Measurements from ENCODE around the gene CEACAM6. TPM values are rescaled to one million over a fixed set of nuclear protein-coding genes. Genes with fewer than 3 reads are reported as not detected.
"Not testable (repeated sequence)": the region's sequence is repeated elsewhere in the genome, so short reads cannot be mapped to it uniquely, and the experiment has no call there.

The CEACAM6 gene
- total RNA-seq, 2 experiments from 2014 or later, result not detected

GRCh38 chr19:41744850-41745249 lies 10.5 kb upstream of the CEACAM6 start:
- POLR2A ChIA-PET, result no interaction called here
- CTCF ChIA-PET, result interaction anchor here (1.6 to 2.0 kb wide), 2 partner anchors 8 to 38 kb away, joined by 7 to 12 read pairs; no protein-coding TSS in a partner anchor

- ChIA-PET CTCF (interaction anchor here (1.0 to 2.0 kb wide), 5 partner anchors 27 to 99 kb away, joined by 3 to 12 read pairs (median 5); no protein-coding TSS in a partner anchor), POLR2A (no interaction called here)
Observed at GRCh38 chr19:41745756-41746155, 9.6 kb upstream of the CEACAM6 start.

GRCh38 chr19:41746593-41747227 lies 8.6 kb upstream of the CEACAM6 start:
- CTCF ChIA-PET, result interaction anchor here (0.6 to 2.0 kb wide), 9 partner anchors 22 to 351 kb away, joined by 3 to 12 read pairs (median 4); no protein-coding TSS in a partner anchor
- POLR2A ChIA-PET, result no interaction called here

GRCh38 chr19:41748012-41748411 lies 7.3 kb upstream of the CEACAM6 start:
- CTCF ChIA-PET, result interaction anchor here (1.3 to 2.0 kb wide), 4 partner anchors 29 to 251 kb away, joined by 4 to 8 read pairs (median 4); no protein-coding TSS in a partner anchor

GRCh38 chr19:41750248-41751134 lies 4.8 kb upstream of the CEACAM6 start:
- POLR2A ChIA-PET, result not testable (repeated sequence)
- CTCF ChIA-PET, result interaction anchor here (1.2 to 5.2 kb wide), 3 partner anchors 11 to 109 kb away, joined by 3 to 38 read pairs (median 3); no protein-coding TSS in a partner anchor

More at GRCh38 chr19:41748012-41748411, 7.3 kb upstream of the CEACAM6 start:
- POLR2A ChIA-PET, result no interaction called here

- POLR2A ChIA-PET, result interaction anchor here (0.7 kb wide), 1 partner anchor 468 kb away, joined by 7 read pairs; no protein-coding TSS in a partner anchor
- CTCF ChIA-PET, result interaction anchor here (0.5 to 5.2 kb wide), 31 partner anchors 9 to 887 kb away, joined by 3 to 38 read pairs (median 4); no protein-coding TSS in a partner anchor
Observed at GRCh38 chr19:41753159-41753558, 2.2 kb upstream of the CEACAM6 start.

GRCh38 chr19:41753936-41754529 lies 1.3 kb upstream of the CEACAM6 start:
- ChIA-PET POLR2A (interaction anchor here (0.7 kb wide), 1 partner anchor 467 kb away, joined by 7 read pairs; no protein-coding TSS in a partner anchor), CTCF (interaction anchor here (0.6 to 5.2 kb wide), 16 partner anchors 9 to 156 kb away, joined by 3 to 38 read pairs (median 5); no protein-coding TSS in a partner anchor)

GRCh38 chr19:41758846-41759245 lies 3.5 kb downstream of the CEACAM6 start:
- POLR2A ChIA-PET, result no interaction called here
- CTCF ChIA-PET, result no interaction called here

- POLR2A ChIA-PET, result interaction anchor here (0.6 kb wide), 1 partner anchor 1726 kb away, joined by 7 read pairs; no protein-coding TSS in a partner anchor
- CTCF ChIA-PET, result interaction anchor here (1.2 kb wide), 1 partner anchor 14 kb away, joined by 3 read pairs; no protein-coding TSS in a partner anchor
Observed at GRCh38 chr19:41767115-41767514, 11.8 kb downstream of the CEACAM6 start.

- CTCF ChIA-PET, result interaction anchor here (1.2 kb wide), 1 partner anchor 15 kb away, joined by 3 read pairs; no protein-coding TSS in a partner anchor
Observed at GRCh38 chr19:41768105-41768504, 12.8 kb downstream of the CEACAM6 start.

GRCh38 chr19:41769608-41770007 lies 14.3 kb downstream of the CEACAM6 start:
- POLR2A ChIA-PET, result no interaction called here
- CTCF ChIA-PET, result interaction anchor here (0.9 to 2.5 kb wide), 2 partner anchors 16 to 23 kb away, joined by 5 to 14 read pairs; no protein-coding TSS in a partner anchor

More at GRCh38 chr19:41768105-41768504, 12.8 kb downstream of the CEACAM6 start:
- POLR2A ChIA-PET, result not testable (repeated sequence)

GRCh38 chr19:41771410-41771809 lies 16.1 kb downstream of the CEACAM6 start:
- POLR2A ChIA-PET, result no interaction called here
- CTCF ChIA-PET, result interaction anchor here (1.1 to 1.9 kb wide), 3 partner anchors 12 to 88 kb away, joined by 3 to 5 read pairs (median 3); partner anchors contain the start of gene RPS19

- ChIA-PET CTCF (interaction anchor here (0.7 kb wide), 1 partner anchor 49 kb away, joined by 3 read pairs; no protein-coding TSS in a partner anchor), POLR2A (interaction anchor here (0.6 kb wide), 1 partner anchor 1297 kb away, joined by 6 read pairs; no protein-coding TSS in a partner anchor)
Observed at GRCh38 chr19:41774515-41774980, 19.2 kb downstream of the CEACAM6 start.

- ChIA-PET CTCF (interaction anchor here (0.8 to 2.6 kb wide), 3 partner anchors 8 to 29 kb away, joined by 4 to 9 read pairs (median 6); no protein-coding TSS in a partner anchor), POLR2A (no interaction called here)
Observed at GRCh38 chr19:41776700-41777099, 21.4 kb downstream of the CEACAM6 start.

- CTCF ChIA-PET, result interaction anchor here (1.0 to 5.4 kb wide), 6 partner anchors 11 to 335 kb away, joined by 3 to 38 read pairs (median 3); partner anchors contain the start of gene CEACAM6
- POLR2A ChIA-PET, result interaction anchor here (0.7 kb wide), 1 partner anchor 48 kb away, joined by 5 read pairs; no protein-coding TSS in a partner anchor
Observed at GRCh38 chr19:41783612-41784011, 28.3 kb downstream of the CEACAM6 start.

- CTCF ChIA-PET, result interaction anchor here (1.0 to 5.4 kb wide), 9 partner anchors 8 to 335 kb away, joined by 3 to 38 read pairs (median 6); partner anchors contain the start of gene CEACAM6
- POLR2A ChIA-PET, result no interaction called here
Observed at GRCh38 chr19:41784312-41784711, 29.0 kb downstream of the CEACAM6 start.

GRCh38 chr19:41784743-41785142 lies 29.4 kb downstream of the CEACAM6 start:
- POLR2A ChIA-PET, result no interaction called here
- CTCF ChIA-PET, result interaction anchor here (0.7 to 5.4 kb wide), 13 partner anchors 8 to 214 kb away, joined by 3 to 38 read pairs (median 4); partner anchors contain the start of gene CEACAM6

- POLR2A ChIA-PET, result no interaction called here
- CTCF ChIA-PET, result interaction anchor here (0.7 to 5.4 kb wide), 17 partner anchors 9 to 1176 kb away, joined by 3 to 38 read pairs (median 4); partner anchors contain the start of gene CEACAM6
Observed at GRCh38 chr19:41785653-41786052, 30.3 kb downstream of the CEACAM6 start.
